GM12892 (cell line): ENCODE measurements around the gene GSS.

Source experiments
- POLR2A ChIP-seq: IDR thresholded peaks from 2 replicates; pipeline ENCODE4 v1.6.1; 2011; ENCODE audit warnings: low read depth, low read length, control low read depth
- POLR2AphosphoS5 ChIP-seq: IDR thresholded peaks from 2 replicates; pipeline ENCODE4 v1.6.1; 2011; ENCODE audit warnings: low read depth, low read length, control low read depth
- TAF1 ChIP-seq: IDR thresholded peaks from 2 replicates; pipeline ENCODE4 v1.6.1; 2011; ENCODE audit warnings: low read depth, mild to moderate bottlenecking, control low read depth, low read length, borderline replicate concordance

GRCh38 chr20:34985461-34986310, 30.1 kb upstream of the GSS start:
- TF ChIP-seq POLR2AphosphoS5 (no peak), POLR2A (no peak), TAF1 (no peak)
